AG09309 (cell line): ENCODE results near the gene IMMP2L.

Source experiments
- DNase-seq: peaks from one replicate; pipeline ENCODE4 v3.0.0-alpha.2; 2010; ENCODE audit warnings: low read depth
- H3K4me3 ChIP-seq: 2 replicates; pipeline ENCODE4 v1.5.1; 2011; ENCODE audit warnings: mild to moderate bottlenecking, low read depth, low read length, moderate library complexity; ENCODE audit not compliant: control insufficient read depth
- TF ChIP-seq, protein P1 (sequence below): IDR thresholded peaks from 2 replicates; pipeline ENCODE4 v1.5.1; 2011; ENCODE audit warnings: mild to moderate bottlenecking, low read depth, low read length, inconsistent platforms; ENCODE audit not compliant: insufficient read depth, control insufficient read depth; ENCODE audit errors: missing control alignments

IMMP2L gene

DNA sequence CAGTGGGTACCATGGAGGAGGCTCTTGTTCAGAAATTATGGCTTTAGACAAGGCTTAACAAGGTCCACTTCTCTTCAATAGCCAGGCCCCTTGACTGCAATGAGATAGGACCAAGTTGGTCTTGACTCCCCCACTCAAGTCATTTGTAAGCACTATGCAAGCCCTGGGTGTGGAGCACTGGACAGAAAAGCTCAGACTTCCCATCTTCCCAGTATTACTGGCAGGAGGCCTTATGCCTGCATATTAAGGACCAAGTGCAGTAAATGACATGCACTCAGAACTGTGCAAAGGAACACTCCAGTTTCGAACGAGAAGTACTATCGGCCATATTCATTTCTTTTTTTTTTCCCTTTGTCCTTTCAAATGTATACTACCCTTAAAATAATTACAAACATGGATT is 789.7 kb downstream of the IMMP2L start:
- TF ChIP-seq, protein P1, sequence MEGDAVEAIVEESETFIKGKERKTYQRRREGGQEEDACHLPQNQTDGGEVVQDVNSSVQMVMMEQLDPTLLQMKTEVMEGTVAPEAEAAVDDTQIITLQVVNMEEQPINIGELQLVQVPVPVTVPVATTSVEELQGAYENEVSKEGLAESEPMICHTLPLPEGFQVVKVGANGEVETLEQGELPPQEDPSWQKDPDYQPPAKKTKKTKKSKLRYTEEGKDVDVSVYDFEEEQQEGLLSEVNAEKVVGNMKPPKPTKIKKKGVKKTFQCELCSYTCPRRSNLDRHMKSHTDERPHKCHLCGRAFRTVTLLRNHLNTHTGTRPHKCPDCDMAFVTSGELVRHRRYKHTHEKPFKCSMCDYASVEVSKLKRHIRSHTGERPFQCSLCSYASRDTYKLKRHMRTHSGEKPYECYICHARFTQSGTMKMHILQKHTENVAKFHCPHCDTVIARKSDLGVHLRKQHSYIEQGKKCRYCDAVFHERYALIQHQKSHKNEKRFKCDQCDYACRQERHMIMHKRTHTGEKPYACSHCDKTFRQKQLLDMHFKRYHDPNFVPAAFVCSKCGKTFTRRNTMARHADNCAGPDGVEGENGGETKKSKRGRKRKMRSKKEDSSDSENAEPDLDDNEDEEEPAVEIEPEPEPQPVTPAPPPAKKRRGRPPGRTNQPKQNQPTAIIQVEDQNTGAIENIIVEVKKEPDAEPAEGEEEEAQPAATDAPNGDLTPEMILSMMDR, result no peak
- H3K4me3 ChIP-seq, result no peak overlapping the region
- no peak for DNase-seq

DNA sequence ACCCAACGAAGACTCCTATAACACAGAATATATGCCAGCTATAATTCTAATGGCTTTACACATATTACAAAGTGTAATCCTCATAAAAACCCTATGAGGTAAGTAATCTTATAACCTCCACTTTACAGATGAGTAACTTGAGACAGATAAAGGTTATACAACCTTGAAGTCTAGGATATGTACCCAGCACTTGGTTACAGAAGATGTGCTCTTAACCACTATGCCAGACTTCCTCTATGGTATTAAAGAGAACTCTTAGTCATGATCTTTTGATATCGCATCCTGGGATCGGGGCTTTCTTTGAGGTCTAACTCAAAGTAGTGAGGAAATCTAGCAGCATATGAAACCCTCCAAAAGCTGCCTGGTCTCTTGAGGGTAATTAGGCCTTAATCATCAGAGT is 790.6 kb downstream of the IMMP2L start:
- no peak overlapping the region for H3K4me3 ChIP-seq
- DNase-seq, result no peak
- TF ChIP-seq, protein P1, result no peak

DNA sequence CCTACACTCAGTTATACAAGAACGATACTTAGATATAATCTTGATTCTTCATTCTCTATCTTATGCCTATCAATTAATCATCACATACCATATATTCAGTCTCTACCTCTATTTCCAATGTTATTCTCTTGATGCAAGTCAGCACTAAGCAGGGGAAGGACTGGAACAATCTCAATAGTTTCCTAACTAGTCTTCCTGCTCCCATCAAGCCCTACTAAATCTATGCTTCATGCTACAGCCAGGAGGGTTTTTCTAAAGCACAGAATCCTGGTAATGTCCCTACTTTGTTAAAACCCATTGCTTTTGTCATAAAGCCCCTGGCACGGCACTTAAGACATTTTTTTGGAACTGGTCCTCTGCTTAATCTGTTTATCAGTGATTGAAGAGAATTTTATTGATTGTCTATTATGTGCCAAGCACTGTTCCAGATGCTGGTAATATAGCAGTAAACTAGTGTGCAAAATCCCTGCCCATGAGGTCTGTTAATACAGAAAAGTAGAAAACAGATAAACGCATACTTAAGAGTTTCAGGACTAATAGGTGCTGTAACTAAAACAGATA is 794.7 kb downstream of the IMMP2L start:
- no peak overlapping the region for H3K4me3 ChIP-seq
- TF ChIP-seq, protein P1, result no peak
- DNase-seq, result no peak

DNA sequence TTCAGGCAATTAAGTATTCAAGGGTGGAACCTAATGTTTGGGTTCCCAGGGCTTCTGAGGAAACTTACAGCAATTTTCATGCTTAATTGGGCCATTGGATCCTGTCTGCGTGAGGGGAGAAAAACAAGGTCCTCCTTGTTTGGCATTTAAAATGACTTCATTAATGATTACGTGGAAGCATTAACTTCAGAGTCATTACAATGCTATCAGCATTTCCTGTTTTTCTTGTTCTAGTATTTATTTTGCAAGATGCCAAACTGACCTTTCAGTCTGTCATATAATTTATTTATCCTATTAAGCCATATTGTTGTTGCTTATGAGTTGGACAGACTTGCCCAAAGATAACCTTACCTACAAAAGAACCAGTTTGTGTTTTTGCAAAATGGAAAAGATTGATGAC is 795.4 kb downstream of the IMMP2L start:
- no peak overlapping the region for H3K4me3 ChIP-seq
- DNase-seq, result no peak
- TF ChIP-seq, protein P1, result no peak

DNA sequence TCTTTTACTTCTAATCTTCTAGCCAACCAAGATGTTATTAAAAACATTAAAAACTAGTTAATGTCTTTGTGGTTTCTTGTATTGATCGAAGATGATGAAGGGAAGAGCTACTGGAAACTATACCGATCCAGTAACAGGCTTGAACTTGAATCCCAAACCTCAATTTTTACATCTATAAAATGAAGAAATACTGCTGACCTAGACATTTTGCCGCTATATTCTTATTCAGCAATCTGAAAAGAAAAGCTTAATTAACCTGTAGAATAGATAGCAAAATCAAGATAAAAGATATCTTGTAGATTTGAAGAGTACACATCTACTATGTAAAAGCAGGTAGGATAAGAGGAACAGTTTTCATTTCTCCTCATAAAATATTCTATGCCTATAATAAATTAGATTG is 797.4 kb downstream of the IMMP2L start:
- TF ChIP-seq, protein P1, result no peak
- DNase-seq, result no peak
- H3K4me3 ChIP-seq, result no peak overlapping the region

DNA sequence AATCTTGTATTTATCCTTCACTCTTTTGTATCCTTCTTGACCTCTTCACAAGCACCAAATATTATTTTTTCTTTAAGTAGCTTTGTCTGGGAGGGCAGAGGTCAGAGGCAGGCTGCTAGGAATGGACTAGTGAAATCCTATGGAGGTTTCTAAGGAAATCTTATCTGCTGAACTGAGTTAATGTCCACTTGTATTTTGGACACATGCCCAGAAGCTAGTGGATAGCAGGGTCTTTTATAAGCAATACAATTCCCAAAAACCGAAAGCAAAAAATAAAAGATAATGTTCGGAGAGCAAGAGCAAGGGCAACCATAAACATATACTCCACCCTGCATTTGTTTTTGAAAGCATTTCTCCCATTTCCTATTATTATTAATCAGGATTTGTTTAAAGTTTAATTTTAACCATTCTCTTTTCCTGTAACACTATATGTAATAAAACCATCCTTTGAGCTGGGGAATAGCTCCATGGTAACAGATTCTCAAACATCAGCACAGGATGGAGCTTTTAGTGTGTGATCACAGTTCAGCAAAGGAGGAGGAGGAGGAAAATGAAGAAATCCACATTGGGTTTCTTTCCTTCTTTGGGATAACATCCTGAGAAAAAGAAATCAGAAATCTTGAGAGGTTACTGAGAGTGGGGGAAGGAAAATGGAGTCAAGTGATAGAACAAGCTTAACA is 799.6 kb downstream of the IMMP2L start:
- DNase-seq, result no peak
- TF ChIP-seq, protein P1, result no peak
- no peak overlapping the region for H3K4me3 ChIP-seq
